Thyroid gland (tissue), 4 donors: ENCODE results near the gene CCL2.

Experiments used
- POLR2A ChIP-seq, 2 donors: fragments of 450-650 bp; IDR thresholded peaks; one replicate each; pipeline ENCODE4 v1.6.1; 2017; ENCODE audit warnings: antibody characterized with exemption in 2 of 2, mild to moderate bottlenecking in 2 of 2, moderate library complexity in 1 of 2
- TF ChIP-seq, protein P1 (sequence below), 6 experiments: fragments of 200-600 bp in 3 of 6; fragments of 450-650 bp in 3 of 6; sonication (generic) in 3 of 6; IDR thresholded peaks; one replicate each; pipeline ENCODE4 v1.5.1; 2016 to 2019; ENCODE audit warnings: antibody characterized with exemption in 6 of 6, mild to moderate bottlenecking in 2 of 6, inconsistent platforms in 1 of 6, moderate library complexity in 1 of 6

DNA sequence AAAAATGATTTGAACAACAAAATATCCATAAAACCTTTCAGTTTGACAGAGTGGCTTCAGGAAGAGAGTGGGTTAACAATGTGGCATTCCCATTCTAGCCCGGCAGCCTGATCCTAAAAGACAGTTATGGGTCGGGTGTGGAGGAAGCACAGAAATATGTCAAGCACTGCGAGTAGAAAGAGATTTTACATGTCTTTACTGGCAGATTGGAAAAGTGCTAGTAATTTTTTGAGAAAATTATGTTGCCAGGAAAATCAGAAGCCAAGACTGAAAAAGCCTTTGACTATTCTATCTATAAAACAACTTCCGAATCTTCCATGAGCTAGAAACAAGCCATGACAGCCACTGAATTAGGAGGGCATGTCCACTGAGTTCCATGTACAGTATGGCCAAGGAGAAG lies 5.8 kb downstream of the CCL2 start:
- TF ChIP-seq, protein P1, sequence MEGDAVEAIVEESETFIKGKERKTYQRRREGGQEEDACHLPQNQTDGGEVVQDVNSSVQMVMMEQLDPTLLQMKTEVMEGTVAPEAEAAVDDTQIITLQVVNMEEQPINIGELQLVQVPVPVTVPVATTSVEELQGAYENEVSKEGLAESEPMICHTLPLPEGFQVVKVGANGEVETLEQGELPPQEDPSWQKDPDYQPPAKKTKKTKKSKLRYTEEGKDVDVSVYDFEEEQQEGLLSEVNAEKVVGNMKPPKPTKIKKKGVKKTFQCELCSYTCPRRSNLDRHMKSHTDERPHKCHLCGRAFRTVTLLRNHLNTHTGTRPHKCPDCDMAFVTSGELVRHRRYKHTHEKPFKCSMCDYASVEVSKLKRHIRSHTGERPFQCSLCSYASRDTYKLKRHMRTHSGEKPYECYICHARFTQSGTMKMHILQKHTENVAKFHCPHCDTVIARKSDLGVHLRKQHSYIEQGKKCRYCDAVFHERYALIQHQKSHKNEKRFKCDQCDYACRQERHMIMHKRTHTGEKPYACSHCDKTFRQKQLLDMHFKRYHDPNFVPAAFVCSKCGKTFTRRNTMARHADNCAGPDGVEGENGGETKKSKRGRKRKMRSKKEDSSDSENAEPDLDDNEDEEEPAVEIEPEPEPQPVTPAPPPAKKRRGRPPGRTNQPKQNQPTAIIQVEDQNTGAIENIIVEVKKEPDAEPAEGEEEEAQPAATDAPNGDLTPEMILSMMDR (IDR thresholded peaks at IDR 0.05), result no peak
- no peak for TF ChIP-seq POLR2A (IDR thresholded peaks at IDR 0.05)
